ENCODE data around the gene NR2F2. TPM values are rescaled to one million over a fixed set of nuclear protein-coding genes. Genes with fewer than 3 reads are reported as not detected.

NR2F2 gene
- total and polyA plus RNA-seq, 2 experiments from 2014 or later = 0.16 TPM; not detected in 1

- H3K4me3 ChIP-seq = no peak overlapping the region
- no peaks in the 10 kb centered on the region; the same call in 1 of the 2 replicates for H3K9me2 ChIP-seq (ENCODE audit: insufficient read depth)
- peaks cover 18% of the 10 kb centered on the region; the same call in 1 of the 2 replicates for H3K27me3 ChIP-seq (ENCODE audit: insufficient read depth)
- ATAC-seq = no peak
- H3K79me2 ChIP-seq (replicated peaks; ENCODE audit: insufficient read depth) = no peaks in the 10 kb centered on the region
- H2AFZ ChIP-seq = no peak overlapping the region
- H3K36me3 ChIP-seq (ENCODE audit: insufficient read depth) = no peaks in the 10 kb centered on the region
- Mint-ChIP-seq H3K36me3 (ENCODE audit: low read depth) (no peaks in the 10 kb centered on the region), H3K4me1 (peaks cover 15% of the 10 kb centered on the region), H3K27ac (no peak overlapping the region), H3K27me3 (ENCODE audit: insufficient read depth, low read depth, poor library complexity) (no peaks in the 10 kb centered on the region), H3K9me3 (no peaks in the 10 kb centered on the region), H3K4me3 (no peak overlapping the region)
- H3K27ac ChIP-seq (ENCODE audit: low read depth) = no peak overlapping the region
- peaks cover 24% of the 10 kb centered on the region for H3K4me1 ChIP-seq (ENCODE audit: insufficient read depth)
- H3F3A ChIP-seq (replicated peaks; ENCODE audit: low read depth) = no peaks in the 10 kb centered on the region
- H4K20me1 ChIP-seq (replicated peaks; ENCODE audit: insufficient read depth) = no peaks in the 10 kb centered on the region
- DNase-seq (ENCODE audit: low spot score) = no peak
- no peak overlapping the region for H3K4me2 ChIP-seq
- TF ChIP-seq ZNF114 (CRISPR knock-in tag; IDR thresholded peaks at IDR 0.05) (no peak), STAT1 (IDR thresholded peaks at IDR 0.05; ENCODE audit: unreplicated experiment) (no peak), REST (IDR thresholded peaks at IDR 0.05; ENCODE audit: unreplicated experiment) (no peak), NANOG (IDR thresholded peaks at IDR 0.05; ENCODE audit: borderline replicate concordance) (no peak), EZH2phosphoT487 (IDR thresholded peaks at IDR 0.05; ENCODE audit: unreplicated experiment) (no peak), ZNF331 (CRISPR knock-in tag; IDR thresholded peaks at IDR 0.05; ENCODE audit: low read depth) (no peak), JUNB (IDR thresholded peaks at IDR 0.05; ENCODE audit: unreplicated experiment) (no peak), POLR2AphosphoS5 (IDR thresholded peaks at IDR 0.05; ENCODE audit: low read depth) (no peak), ZNF462 (CRISPR knock-in tag; IDR thresholded peaks at IDR 0.05) (no peak), ETS1 (IDR thresholded peaks at IDR 0.05) (no peak), CREB1 (CRISPR knock-in tag; IDR thresholded peaks at IDR 0.05; ENCODE audit: low read depth) (no peak), EZH2 (IDR thresholded peaks at IDR 0.05; ENCODE audit: low read depth, unreplicated experiment) (no peak)
- TF ChIP-seq, protein P1, sequence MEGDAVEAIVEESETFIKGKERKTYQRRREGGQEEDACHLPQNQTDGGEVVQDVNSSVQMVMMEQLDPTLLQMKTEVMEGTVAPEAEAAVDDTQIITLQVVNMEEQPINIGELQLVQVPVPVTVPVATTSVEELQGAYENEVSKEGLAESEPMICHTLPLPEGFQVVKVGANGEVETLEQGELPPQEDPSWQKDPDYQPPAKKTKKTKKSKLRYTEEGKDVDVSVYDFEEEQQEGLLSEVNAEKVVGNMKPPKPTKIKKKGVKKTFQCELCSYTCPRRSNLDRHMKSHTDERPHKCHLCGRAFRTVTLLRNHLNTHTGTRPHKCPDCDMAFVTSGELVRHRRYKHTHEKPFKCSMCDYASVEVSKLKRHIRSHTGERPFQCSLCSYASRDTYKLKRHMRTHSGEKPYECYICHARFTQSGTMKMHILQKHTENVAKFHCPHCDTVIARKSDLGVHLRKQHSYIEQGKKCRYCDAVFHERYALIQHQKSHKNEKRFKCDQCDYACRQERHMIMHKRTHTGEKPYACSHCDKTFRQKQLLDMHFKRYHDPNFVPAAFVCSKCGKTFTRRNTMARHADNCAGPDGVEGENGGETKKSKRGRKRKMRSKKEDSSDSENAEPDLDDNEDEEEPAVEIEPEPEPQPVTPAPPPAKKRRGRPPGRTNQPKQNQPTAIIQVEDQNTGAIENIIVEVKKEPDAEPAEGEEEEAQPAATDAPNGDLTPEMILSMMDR (conservative IDR thresholded peaks at IDR 0.05; ENCODE audit: low read depth in 2 of 2) = no peak
Measured at GRCh38 chr15:96311256-96311955, 19.1 kb upstream of the NR2F2 start.
